HG03108 (cell line): ENCODE measurements around the gene EHMT1.

ENCODE experiments used
- ATAC-seq: cut with Tn5 transposase; IDR thresholded peaks from one replicate; pipeline ENCODE4 v1.9.1; 2021; ENCODE audit warnings: moderate library complexity; ENCODE audit not compliant: unreplicated experiment

The EHMT1 gene

DNA sequence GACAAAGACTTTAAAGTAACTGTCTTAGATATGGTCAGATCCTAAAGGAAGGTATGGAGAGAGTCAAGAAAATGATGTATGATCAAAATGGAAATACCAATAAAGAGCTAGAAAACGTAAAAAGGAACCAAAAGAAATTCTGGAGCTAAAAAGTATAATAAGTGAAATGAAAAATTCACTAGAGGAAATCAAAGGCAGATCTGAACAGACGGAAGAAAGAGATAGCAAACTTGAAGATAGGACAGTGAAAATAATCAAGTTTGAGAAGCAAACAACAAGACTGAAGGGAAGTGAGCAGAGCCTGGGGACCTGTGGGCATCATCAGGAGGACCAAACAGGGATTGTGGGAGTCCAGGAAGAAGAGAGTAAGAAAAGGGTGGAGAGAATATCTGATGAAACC, 115.4 kb downstream of the EHMT1 start:
- ATAC-seq, result no peak

DNA sequence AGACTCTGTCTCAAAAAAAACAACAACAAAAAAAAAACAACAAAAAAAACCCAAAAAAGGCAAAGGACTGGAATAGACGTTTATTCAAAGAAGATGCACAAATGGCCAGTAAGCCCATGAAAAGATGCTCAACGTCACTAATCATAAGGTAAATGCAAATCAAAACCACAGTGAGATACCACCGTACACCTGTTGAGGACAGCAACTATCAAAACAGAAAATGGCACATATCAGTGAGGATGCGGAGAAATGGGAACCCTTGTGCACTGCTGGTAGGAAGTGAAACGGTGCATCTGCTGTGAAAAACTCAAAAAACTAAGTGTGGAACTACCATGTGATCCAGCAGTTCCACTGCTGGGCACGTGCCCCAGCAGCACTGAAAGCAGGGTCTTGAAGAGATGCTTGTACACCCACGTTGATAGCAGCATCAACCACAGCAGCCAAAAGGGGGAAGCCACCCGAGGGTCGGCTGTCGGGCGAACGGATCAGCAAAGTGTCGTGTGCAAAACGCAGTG, 119.4 kb downstream of the EHMT1 start:
- ATAC-seq, result peak; percentile 78

DNA sequence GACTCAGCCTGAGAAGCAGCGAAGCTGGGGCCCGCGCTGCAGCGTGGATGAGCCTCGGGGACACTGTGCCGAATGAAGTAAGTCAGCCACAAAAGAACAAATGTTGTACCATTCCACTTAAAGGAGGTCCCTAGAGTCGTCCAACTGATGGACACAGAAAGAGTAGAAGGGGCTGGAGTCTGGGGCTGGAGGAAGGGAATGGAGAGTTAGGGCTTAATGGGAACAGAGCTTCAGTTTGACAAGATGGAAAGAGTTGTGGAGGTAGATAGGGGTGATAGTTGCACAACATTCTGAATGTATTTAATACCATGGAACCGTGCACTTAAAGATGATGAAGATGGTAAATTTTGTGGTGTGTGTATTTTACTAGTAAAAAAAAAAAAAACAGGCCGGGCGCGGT, 119.9 kb downstream of the EHMT1 start:
- ATAC-seq, result no peak

DNA sequence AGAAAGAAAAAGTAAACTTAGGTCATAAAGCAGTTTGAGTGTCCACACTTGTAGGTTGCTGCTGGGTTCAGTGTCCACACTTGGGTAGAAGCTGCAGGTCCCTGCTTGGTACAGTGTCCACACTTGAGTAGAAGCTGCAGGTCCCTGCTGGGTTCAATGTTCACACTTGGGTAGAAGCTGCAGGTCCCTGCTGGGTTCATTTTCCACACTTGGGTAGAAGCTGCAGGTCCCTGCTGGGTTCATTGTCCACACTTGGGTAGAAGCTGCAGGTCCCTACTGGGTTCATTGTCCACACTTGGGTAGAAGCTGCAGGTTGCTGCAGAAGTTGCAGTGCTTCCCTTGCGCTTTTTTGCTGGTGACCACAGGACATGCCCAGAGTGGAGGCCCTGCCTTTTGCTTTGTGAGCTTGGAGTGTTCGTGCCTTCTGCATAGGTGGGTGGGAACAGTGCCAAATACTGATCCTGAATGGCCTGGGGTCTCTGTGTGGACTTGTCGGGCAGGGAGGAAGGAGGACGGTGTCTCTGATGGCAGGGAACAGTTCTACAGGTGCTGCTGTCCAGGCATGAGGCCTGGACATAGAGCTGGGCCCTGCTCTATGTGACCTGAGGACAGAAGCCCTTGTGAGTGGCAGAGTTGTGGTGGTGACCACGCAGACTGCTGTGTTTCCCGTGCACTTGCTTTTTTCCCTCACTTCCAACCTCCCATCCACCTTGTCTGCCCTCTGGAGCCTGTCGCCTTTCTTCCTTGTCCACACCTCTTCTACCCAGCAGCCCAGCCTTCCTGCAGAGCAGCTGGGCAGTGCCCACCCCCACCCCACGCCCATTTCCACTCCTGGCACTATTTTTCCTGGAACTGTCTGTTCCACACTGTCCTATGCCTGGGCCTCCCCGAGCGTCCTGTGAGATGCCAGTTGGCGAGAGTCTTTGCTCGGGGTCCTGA, 120.8 kb downstream of the EHMT1 start:
- no peak for ATAC-seq

DNA sequence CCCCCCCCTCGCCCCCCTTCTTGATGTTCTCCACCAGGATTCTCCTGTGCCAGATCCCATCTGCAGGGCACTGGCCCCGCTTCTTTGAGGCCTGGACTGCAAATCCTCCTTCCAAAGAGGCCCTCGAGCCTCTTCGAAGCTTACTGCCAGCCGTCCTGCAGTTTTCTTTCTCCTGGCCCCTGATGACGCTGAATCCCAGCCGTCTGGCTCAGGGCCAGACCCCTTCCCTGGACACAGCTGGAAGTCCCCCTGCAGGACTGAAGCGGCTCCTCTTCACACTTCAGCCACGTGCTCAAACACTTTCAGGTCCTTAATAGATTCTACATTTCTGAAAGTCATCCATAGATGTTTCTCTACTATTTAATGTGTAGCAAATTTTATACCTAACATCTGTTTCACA, 121.5 kb downstream of the EHMT1 start:
- ATAC-seq, result no peak

DNA sequence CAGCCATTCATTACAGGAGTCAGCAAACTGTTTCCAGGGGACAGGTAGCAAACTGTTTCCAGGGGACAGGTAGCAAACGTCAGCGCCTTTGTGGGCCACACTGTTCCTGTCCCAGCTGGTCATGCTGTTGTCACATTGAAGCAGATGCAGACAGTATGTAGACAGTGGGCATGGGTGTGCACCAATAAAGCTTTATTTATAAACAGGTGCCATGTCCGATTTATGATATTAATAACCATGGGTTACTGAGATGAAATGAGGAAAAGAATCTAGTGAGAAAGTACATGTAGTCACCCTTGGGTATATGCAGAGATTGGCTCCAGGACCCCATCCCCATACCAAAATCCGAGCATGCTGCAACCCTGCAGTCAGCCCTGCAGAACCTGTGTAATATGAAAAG, 122.5 kb downstream of the EHMT1 start:
- ATAC-seq, result no peak

DNA sequence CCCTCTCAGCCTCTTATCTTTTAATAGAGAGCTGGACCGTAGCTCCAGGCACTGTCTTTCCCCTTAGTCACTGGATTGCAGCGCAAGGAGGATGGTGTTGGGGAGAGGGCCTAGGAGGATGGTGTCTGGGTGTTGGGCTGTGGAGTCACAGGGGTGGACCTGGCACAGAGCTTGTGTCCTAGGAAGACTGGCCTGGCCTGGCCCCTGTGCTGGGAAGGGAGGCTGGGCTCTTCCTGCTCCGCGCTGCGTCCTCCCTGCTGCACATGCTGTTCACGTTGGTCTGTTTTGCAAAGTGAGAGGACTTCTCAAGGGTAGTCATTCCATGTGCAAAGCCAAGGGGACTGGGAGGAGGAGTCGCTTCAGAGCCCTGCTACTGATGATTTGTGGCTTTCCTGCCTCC, 123.9 kb downstream of the EHMT1 start:
- ATAC-seq, result no peak

DNA sequence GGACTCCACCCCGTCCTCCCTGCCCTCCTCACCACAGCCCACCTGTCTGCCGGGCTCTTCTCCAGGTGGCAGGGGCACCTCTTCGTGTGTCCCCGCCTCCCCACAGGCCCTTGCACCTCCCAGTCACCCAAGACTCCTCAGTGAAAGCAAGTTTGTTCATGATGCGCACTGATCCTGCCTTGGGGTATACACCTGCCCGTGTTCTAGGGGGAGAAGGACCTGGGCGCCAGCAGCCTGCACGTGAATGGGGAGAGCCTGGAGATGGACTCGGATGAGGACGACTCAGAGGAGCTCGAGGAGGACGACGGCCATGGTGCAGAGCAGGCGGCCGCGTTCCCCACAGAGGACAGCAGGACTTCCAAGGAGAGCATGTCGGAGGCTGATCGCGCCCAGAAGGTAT, 124.9 kb downstream of the EHMT1 start:
- ATAC-seq, result no peak

DNA sequence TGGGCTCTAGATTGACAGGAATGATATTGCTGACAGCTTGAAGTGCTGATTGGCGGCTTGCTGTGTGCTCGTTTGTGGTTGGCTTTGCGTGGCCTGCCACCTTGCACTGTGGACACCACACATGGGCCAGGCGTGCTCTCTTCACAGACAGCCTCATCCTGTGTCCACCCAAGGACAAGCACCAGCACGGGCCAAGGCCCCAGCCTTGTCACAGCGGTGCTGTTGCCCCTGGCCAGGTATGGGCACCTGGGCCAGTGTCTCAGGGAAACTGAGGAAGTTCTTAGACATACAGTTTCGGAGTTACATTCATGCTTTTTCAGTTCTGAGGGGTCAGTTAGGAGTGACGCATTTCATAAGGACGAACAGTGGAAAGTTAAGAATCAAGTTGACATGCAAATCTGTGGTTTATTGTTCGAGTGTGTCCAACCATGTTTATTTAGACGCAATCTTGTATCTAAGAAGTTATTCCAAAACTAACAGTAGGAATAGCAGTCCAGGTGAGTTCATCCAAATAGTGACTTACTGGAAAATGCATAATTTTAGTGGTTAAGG, 125.9 kb downstream of the EHMT1 start:
- no peak for ATAC-seq

DNA sequence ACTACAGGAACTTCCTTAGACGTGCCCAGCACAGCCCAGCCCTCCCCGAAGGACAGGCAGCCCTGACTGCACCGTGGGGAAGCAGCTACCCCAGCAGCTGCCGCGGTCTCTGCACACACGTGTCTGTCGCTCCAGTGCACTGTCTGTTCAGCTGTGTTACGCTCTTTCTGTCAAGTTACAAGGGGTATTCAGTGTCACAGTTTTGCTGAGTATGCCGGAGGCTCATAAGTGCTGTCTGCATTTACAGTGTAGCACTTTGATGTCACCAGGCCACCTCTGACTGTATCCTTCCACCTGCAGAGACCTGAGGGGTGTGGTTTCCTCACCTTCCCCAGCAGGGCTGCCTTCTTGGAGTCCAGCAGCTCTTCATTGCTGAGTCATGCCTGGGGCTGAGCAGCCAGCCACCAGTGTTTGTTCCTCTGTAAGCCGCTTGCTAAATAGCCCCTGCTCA, 126.8 kb downstream of the EHMT1 start:
- ATAC-seq, result peak; percentile 64

DNA sequence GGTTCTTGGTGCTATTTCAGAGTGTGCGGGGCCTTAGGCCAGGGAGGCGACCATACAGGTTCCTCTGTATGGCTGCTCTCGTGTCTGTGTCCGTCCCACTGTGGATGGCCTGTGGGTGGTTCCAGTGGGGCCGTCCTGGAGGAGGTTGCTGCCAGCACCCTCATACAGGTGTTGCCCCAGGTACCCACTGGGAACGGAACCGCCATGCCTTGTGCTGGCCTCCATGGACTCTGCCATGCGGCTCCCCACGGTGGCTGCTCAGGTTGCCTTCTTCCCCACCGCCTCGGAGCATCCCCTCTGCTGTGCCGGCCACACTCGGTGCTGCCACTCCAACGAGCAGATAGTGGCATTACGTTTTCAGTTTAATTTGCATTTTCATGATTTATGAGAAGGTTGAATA, 129.5 kb downstream of the EHMT1 start:
- no peak for ATAC-seq

DNA sequence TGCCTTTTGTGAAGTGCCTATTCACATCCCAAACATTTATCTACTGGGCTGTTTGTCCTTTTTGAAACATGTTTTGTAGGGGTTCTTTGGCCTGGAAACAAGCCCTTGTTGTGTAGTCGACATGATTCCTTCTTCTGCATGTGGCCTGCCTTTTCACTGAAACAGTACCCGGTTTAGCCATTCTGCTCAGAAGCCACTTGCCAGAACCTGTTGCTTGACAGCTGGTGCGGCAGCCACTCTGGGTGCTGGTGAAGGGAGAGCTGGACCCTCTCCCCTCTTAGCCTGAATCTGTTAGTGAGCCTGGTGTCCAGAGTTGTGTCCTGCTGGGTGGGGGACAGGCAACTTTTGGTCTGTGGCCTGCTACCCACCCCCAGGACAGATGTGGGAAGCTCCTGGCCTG, 129.9 kb downstream of the EHMT1 start:
- ATAC-seq, result no peak

DNA sequence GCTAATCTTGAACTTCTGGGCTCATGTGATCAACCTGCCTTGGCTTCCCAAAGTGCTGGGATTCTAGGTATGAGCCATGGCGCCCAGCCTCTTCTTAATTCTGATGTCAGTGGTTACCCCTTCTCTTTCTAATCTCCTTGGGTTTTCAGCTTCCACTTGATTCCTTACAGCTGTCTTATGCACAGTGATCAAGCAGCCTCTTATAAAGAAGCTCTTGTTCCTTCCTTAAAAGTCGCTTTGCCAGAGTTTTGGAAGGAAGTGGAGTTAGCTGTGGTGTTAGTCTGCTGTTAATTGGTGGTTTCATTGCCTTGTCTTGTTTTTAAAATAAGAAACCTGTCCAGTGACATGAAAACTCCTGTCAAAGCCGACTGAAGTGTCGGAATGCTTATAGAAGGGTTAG, 130.7 kb downstream of the EHMT1 start:
- no peak for ATAC-seq

DNA sequence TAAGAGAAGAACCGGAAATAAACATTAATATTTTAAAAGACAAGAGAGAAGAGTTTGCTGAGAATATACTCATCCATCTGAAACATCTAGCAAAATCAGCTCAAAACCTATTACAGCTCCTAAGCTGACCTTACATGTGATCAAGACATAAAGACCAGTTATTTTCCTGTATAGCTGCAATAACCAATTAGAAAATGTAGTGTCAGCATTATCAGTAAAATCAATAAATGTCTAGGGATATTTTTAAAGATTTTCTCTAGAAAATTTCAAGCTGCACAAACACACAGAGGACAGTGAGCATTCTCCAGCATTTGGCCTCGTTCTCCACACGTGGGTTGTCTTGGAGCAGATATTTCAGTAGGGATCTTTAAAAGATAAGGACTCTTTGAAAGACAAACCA, 131.2 kb downstream of the EHMT1 start:
- ATAC-seq, result no peak

DNA sequence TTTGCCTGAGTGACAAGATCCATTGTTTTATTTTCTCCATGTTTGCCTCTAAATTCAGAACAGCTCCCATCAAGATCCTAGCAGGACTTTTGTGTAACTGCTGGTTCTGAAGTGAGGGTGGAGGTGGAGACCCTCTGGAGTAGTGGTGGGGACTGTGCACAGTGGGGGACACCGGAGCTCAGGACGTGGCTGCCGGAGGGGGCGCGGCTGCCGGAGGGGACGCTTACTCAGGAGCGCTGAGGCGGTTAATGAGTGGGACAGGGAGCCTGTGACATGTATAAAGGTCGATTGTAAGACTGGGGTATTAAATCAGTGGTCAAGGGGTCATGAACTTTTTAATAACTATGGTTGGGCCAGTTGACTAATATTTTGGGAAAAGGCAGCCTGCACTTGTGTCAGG, 131.8 kb downstream of the EHMT1 start:
- ATAC-seq, result no peak

DNA sequence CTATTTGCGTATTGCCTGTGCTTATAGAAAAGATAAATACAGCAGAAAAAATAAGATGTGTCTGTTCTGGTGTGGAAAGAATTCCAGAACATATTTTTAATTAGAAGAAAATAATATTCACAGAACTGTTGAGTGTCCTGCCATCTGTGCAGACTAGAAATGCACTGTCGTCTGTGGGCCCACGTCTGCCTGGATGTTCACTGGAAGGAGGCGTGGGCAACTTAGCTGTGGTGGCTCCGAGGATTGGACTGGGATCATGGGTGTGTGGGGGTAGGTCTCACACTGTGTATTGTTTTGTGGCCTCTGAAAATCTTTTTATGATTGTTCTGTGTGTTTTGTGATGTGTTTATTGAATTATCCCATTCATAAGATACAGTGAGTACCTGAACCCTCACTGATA, 132.8 kb downstream of the EHMT1 start:
- ATAC-seq, result no peak

DNA sequence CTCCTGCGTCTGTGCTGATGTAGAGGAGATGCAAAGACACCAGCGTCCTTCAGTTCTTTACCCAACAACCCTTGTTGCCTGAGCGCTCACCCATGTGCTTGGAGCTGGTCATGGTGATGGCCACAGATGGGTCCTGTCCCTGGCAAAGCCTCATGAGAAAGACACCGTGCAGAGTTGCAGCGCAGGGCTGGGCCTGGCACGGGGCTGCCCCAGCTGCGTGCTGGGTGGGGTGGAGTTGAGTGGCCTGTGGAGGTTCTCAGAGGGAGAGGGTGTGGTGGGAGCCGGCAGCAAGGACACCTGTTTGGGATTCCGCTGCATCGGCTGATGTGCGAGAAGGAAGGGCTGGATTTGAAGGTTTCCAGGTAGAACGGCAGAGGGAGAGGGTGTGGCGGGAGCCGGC, 133.6 kb downstream of the EHMT1 start:
- ATAC-seq, result no peak

DNA sequence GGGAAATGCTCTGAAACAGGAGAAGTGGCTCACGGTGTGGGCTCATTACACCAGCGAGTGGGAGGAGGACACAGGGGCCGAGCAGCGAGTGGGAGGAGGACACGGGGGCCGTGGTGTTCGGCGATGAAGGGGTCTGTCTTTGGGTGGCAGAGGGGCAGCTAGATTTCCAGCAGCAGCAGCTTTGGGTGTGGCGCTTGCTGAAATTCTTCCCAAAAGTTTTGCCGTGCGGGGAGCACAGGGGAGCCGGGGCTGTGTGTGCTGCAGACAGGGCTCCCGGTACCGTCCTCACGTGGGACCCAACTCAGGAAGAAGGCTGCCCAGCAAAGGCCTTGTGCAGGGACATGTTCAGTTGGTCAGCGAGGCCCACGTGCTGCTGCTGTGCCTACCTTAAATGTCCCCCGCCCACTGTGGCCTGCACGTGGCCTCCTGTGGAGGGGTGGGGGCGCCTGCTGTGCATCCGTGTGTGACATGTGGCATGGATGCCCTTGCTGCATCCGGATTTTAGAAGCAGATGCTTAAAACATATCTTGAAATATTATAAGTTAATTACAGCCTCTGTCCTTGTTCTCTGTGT, 134.5 kb downstream of the EHMT1 start:
- no peak for ATAC-seq

DNA sequence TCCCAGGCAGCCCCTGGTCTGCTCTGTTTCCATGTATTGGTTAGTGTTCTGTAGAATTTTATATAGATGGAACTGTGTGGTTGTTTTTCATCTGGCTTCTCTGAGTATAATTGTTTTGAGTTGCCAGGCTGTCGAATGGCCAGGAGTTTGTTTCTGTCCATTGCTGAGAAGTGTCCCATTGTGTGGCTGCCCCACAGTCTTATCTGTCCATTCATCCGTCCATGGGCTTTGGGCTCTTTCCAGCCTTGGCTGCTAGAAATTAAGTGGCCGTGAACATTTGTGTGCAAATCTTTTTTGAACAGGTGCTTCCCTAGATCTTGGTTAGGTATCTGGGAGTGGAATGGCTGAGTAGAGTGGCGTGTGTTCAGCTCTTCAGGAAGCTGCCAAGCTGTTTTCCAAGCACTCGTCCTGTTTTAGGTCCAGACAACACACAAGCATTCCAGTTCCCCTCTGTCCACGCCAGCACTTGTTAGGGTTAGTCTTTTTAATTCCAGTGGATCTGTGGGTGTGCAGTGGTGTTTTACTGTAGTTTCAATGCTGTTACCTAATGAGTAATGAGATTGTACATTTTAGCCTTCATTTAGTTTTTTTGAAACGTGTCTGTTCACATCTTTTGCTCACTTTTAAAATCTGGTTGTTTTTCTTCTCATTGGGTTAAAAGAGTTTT, 136.6 kb downstream of the EHMT1 start:
- no peak for ATAC-seq

DNA sequence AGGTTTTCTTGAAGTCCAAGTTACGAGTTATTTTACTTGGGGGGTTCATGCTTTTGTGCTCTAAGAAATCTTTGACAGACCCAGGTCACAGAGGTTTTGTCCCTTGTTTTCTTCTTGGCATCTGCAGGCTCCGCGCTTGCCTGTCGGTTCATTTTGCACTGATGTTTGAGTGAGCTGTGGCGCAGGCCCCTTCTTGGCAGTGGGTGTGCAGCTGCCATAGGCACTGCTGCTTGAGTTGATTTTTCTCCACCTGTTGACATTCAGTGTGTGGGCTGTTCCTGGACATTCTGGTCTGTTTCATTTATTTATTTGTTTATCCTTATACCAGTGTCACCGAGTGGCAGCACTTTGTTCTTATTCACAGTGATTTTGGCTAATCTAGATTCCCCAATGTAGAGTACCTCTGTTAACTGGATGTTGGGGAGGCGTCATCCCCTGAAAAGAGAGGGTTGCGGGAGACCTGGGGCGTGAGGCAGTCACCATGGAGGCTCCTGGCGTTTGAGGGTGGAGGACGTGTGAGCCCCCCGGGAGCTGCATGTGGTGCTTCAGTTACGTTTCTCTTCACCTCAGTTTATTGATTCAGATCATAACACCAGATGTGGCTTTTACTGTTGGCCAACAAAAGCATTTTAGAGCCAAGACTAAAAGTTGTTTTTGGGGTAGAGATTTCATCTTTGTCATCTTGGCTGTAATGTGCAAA, 137.4 kb downstream of the EHMT1 start:
- no peak for ATAC-seq

DNA sequence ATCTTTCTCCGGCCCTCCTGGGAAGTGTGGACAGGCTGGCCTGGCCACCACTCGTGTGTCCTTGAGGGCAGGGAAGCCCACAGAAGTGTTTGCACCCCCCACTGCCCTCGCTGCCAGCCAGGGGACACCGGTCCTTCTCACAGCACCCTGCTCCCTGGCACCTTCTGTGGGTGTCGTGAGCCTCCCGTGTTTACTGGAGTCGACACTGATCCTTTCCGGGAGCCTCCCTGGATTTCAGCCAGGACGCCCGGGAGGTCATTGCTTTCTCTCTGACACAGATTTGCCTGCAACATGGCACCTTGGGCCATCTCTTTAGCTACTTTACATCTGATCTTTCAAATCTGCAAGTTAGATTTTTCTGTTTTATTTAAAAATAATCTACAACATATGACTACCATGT, 138.3 kb downstream of the EHMT1 start:
- no peak for ATAC-seq
